IMR-90 (cell line): ENCODE measurements around the gene STXBP2. TPM values are rescaled to one million over a fixed set of nuclear protein-coding genes. Genes with fewer than 3 reads are reported as not detected.

Experiments
- ATAC-seq: fragments of 200-7000 bp; cut with Tn5 transposase; 2 replicates; pipeline ENCODE4 v1.9.1; 2020; ENCODE audit warnings: low read depth, mild to moderate bottlenecking, moderate library complexity
- BruUV-seq: library from RNA; stranded (reverse); fragments of 400-500 nt; replicated peaks from 2 replicates; lab custom pipeline; 2021; lab: Mats Ljungman, UMichigan
- CTCF ChIA-PET: fragments of 300-600 bp; formaldehyde crosslinking; extraction: SDS; loops from one replicate; lab custom pipeline; 2021; ENCODE audit warnings: antibody characterized with exemption; lab: Yijun Ruan, JAX
- POLR2A ChIA-PET: fragments of 300-600 bp; sonication (Branson Sonifier 250); formaldehyde crosslinking; loops from one replicate; lab custom pipeline; 2022; ENCODE audit warnings: antibody characterized with exemption; ENCODE audit not compliant: unreplicated experiment; lab: Charles Lee
- DNase-seq: peaks from one replicate; pipeline ENCODE4 v3.0.0; 2013
- H2AFZ ChIP-seq: replicated peaks from 2 replicates; pipeline ENCODE3; 2013; ENCODE audit warnings: low read length, mild to moderate bottlenecking; ENCODE audit not compliant: poor library complexity
- H2AK5ac ChIP-seq: 2 replicates; pipeline ENCODE4 v1.6.1; 2013; ENCODE audit warnings: low read depth, low read length, inconsistent platforms
- H2AK9ac ChIP-seq: replicated peaks from 2 replicates; pipeline ENCODE3; 2013; ENCODE audit warnings: mild to moderate bottlenecking, low read depth, low read length, moderate library complexity; ENCODE audit not compliant: poor library complexity
- H2BK120ac ChIP-seq: 2 replicates; pipeline ENCODE4 v1.6.1; 2013; ENCODE audit warnings: low read depth, low read length, inconsistent platforms
- H2BK15ac ChIP-seq: 3 replicates; pipeline ENCODE4 v1.6.1; 2013; ENCODE audit warnings: low read depth, low read length, inconsistent platforms
- H2BK20ac ChIP-seq: 2 replicates; pipeline ENCODE4 v1.6.1; 2013; ENCODE audit warnings: low read depth, mild to moderate bottlenecking, inconsistent platforms, low read length, moderate library complexity
- H2BK5ac ChIP-seq: 2 replicates; pipeline ENCODE4 v1.6.1; 2013; ENCODE audit warnings: mild to moderate bottlenecking, low read depth, low read length, inconsistent platforms; ENCODE audit not compliant: poor library complexity, severe bottlenecking
- H3K14ac ChIP-seq: replicated peaks from 2 replicates; pipeline ENCODE4 v1.6.1; 2013; ENCODE audit warnings: low read depth, low read length, inconsistent platforms
- H3K18ac ChIP-seq: 2 replicates; pipeline ENCODE4 v1.6.1; 2013; ENCODE audit warnings: low read depth, low read length, control low read depth
- H3K23ac ChIP-seq: 2 replicates; pipeline ENCODE4 v1.6.1; 2013; ENCODE audit warnings: low read depth, low read length, inconsistent platforms
- H3K27ac ChIP-seq: 2 replicates; pipeline ENCODE4 v1.5.1; 2013; ENCODE audit warnings: mild to moderate bottlenecking, control low read depth, low read length; ENCODE audit not compliant: insufficient read depth
- H3K27me3 ChIP-seq: 2 replicates; pipeline ENCODE4 v1.6.1; 2013; ENCODE audit warnings: low read length; ENCODE audit not compliant: control insufficient read depth, insufficient read depth
- H3K36me3 ChIP-seq: 2 replicates; pipeline ENCODE4 v1.6.1; 2013; ENCODE audit warnings: low read length, mixed read lengths; ENCODE audit not compliant: control insufficient read depth, insufficient read depth
- H3K4ac ChIP-seq: 2 replicates; pipeline ENCODE4 v1.6.1; 2013; ENCODE audit warnings: low read depth, low read length, inconsistent platforms
- H3K4me1 ChIP-seq: 2 replicates; pipeline ENCODE4 v1.6.1; 2013; ENCODE audit warnings: low read length, mixed read lengths; ENCODE audit not compliant: control insufficient read depth, insufficient read depth
- H3K4me2 ChIP-seq: 2 replicates; pipeline ENCODE4 v1.6.1; 2013; ENCODE audit warnings: low read depth, mild to moderate bottlenecking, control low read depth, low read length, moderate library complexity
- H3K4me3 ChIP-seq: 2 replicates; pipeline ENCODE4 v1.5.1; 2013; ENCODE audit warnings: low read depth, mild to moderate bottlenecking, control low read depth, low read length, moderate library complexity; ENCODE audit not compliant: insufficient read depth
- H3K56ac ChIP-seq: 2 replicates; pipeline ENCODE4 v1.6.1; 2013; ENCODE audit warnings: low read length, inconsistent platforms; ENCODE audit not compliant: insufficient read depth; ENCODE audit errors: extremely low read depth
- H3K79me1 ChIP-seq, 2 experiments: 2 replicates each; pipeline ENCODE4 v1.6.1; 2013; ENCODE audit warnings: low read length in 2 of 2, inconsistent platforms in 1 of 2, low read depth in 1 of 2
- H3K9ac ChIP-seq: 2 replicates; pipeline ENCODE4 v1.6.1; 2013; ENCODE audit warnings: low read depth, low read length, control low read depth
- H3K9me1 ChIP-seq: 2 replicates; pipeline ENCODE4 v1.6.1; 2013; ENCODE audit warnings: low read length, inconsistent platforms; ENCODE audit not compliant: insufficient read depth
- H3K9me3 ChIP-seq: 2 replicates; pipeline ENCODE4 v1.6.1; 2013; ENCODE audit warnings: low read length; ENCODE audit not compliant: control insufficient read depth, insufficient read depth
- H4K20me1 ChIP-seq: 2 replicates; pipeline ENCODE4 v1.6.1; 2013; ENCODE audit warnings: low read length, inconsistent platforms; ENCODE audit not compliant: insufficient read depth
- H4K5ac ChIP-seq: 2 replicates; pipeline ENCODE4 v1.6.1; 2013; ENCODE audit warnings: mild to moderate bottlenecking, low read depth, low read length, control low read depth
- H4K8ac ChIP-seq, 2 experiments: 2 replicates each; pipeline ENCODE4 v1.6.1; 2013; ENCODE audit warnings: low read depth in 2 of 2, low read length in 2 of 2, control low read depth in 1 of 2, inconsistent platforms in 1 of 2
- H4K91ac ChIP-seq: 2 replicates; pipeline ENCODE4 v1.6.1; 2013; ENCODE audit warnings: low read depth, low read length, inconsistent platforms; ENCODE audit not compliant: insufficient read depth
- CHD1 ChIP-seq: IDR thresholded peaks from 2 replicates; pipeline ENCODE4 v1.6.1; 2012; ENCODE audit warnings: low read depth, low read length, improper control_type of control experiment
- CTCF ChIP-seq: conservative IDR thresholded peaks from 2 replicates; pipeline ENCODE4 v1.5.1; 2012; ENCODE audit warnings: mild to moderate bottlenecking, low read depth, low read length, improper control_type of control experiment
- ELK1 ChIP-seq: fragments of 150-350 bp; IDR thresholded peaks from 2 replicates; pipeline ENCODE4 v1.6.1; 2016; ENCODE audit warnings: low read depth, mild to moderate bottlenecking, low read length, moderate library complexity, borderline replicate concordance
- MAZ ChIP-seq: IDR thresholded peaks from 2 replicates; pipeline ENCODE4 v1.6.1; 2012; ENCODE audit warnings: low read depth, mild to moderate bottlenecking, low read length, improper control_type of control experiment, moderate library complexity, borderline replicate concordance
- NFE2L2 ChIP-seq: fragments of 150-350 bp; IDR thresholded peaks from 2 replicates; pipeline ENCODE4 v1.6.1; 2016; ENCODE audit warnings: low read depth, mild to moderate bottlenecking, low read length
- RCOR1 ChIP-seq: IDR thresholded peaks from 2 replicates; pipeline ENCODE4 v1.6.1; 2012; ENCODE audit warnings: mild to moderate bottlenecking, low read length, improper control_type of control experiment; ENCODE audit not compliant: insufficient replicate concordance
- SMC3 ChIP-seq: fragments of 150-350 bp; IDR thresholded peaks from 2 replicates; pipeline ENCODE4 v1.6.1; 2016; ENCODE audit warnings: low read depth, mild to moderate bottlenecking, antibody characterized with exemption, low read length, moderate library complexity
- USF2 ChIP-seq: fragments of 150-350 bp; IDR thresholded peaks from 2 replicates; pipeline ENCODE4 v1.6.1; 2017; ENCODE audit warnings: mild to moderate bottlenecking, antibody characterized with exemption, low read length, low read depth
- WGBS, 2 experiments: methylation state at CpG; one replicate each; pipeline versions ENCODE4 v1.1.5 to v1.1.7; 2013; ENCODE audit warnings: missing lambda C conversion rate in 2 of 2; ENCODE audit not compliant: insufficient read length in 1 of 2; ENCODE audit errors: extremely low coverage in 2 of 2; 5-methylcytosine and 5-hydroxymethylcytosine counted together
- dilution Hi-C: fragments of 300-500 bp; cut with HindIII; formaldehyde crosslinking; loops from one replicate; pipeline ENCODE4 v1.14.3; 2018; ENCODE audit warnings: low sequenced_read_pairs; ENCODE audit not compliant: unreplicated experiment
- in situ Hi-C: fragments of 300-500 bp; cut with MboI; formaldehyde crosslinking; loops from 3 replicates; pipeline ENCODE4 v1.14.3; 2019; ENCODE audit warnings: low sequenced_read_pairs, inconsistent platforms, mixed read lengths
- intact Hi-C: fragments of 100-400 bp; cut with micrococcal nuclease; formaldehyde crosslinking; loops from 2 replicates; pipeline ENCODE4 v1.10.0; 2022
- polyA plus RNA-seq, 3 experiments: library from polyadenylated mRNA; depleted of rRNA; stranded (reverse); fragments of >200 nt; gene quantifications; 2 replicates each; pipeline ENCODE4 v1.2.3, GENCODE V29; 2012; ENCODE audit warnings: low replicate concordance in 1 of 3
- total RNA-seq: library from RNA; depleted of rRNA; stranded (reverse); fragments of >200 nt; gene quantifications from 2 replicates; pipeline ENCODE4 v1.2.3, GENCODE V29; 2012

STXBP2 gene
- total and polyA plus RNA-seq, 2 of the 4 experiments (the other 2 are of a cell fraction): 3.9 to 12.6 TPM

- TF ChIP-seq CTCF: no peak
These were observed 25.0 kb downstream of the STXBP2 start (continued) for GRCh38 chr19:7661744-7662538.

GRCh38 chr19:7662657-7663056 is 25.7 kb downstream of the STXBP2 start:
- no peak overlapping the region for H2AK9ac ChIP-seq
- peaks cover 9% of the 10 kb centered on the region for H3K27me3 ChIP-seq
- H2AFZ ChIP-seq: no peak overlapping the region
- in situ Hi-C loops: no loop called here
- WGBS, 2 experiments: 87% methylated on average over 7 of the region's 14 CpGs; no CpG with 5 or more reads in 1 of the 2 experiments
- no peaks in the 10 kb centered on the region for H3K9me1 ChIP-seq
- H2BK15ac ChIP-seq: no peak overlapping the region
- no peak overlapping the region for H3K4ac ChIP-seq
- H4K91ac ChIP-seq: no peak overlapping the region
- POLR2A ChIA-PET: no interaction called here
- no peak overlapping the region for H3K4me2 ChIP-seq
- dilution Hi-C loops: no loop called here
- no peak overlapping the region for H3K14ac ChIP-seq
- H3K27ac ChIP-seq: no peak overlapping the region
- BruUV-seq: no TSS peak
- H3K79me1 ChIP-seq: no peaks in the 10 kb centered on the region
- H3K4me3 ChIP-seq: no peak overlapping the region
- no peaks in the 10 kb centered on the region for H3K9me3 ChIP-seq
- no peak overlapping the region for H3K18ac ChIP-seq
- H3K36me3 ChIP-seq: no peaks in the 10 kb centered on the region
- intact Hi-C loops: no loop called here
- no peak for DNase-seq
- no peak overlapping the region for H2BK120ac ChIP-seq
- H4K5ac ChIP-seq: no peak overlapping the region
- ATAC-seq: no peak
- no peaks in the 10 kb centered on the region for H3K4me1 ChIP-seq
- CTCF ChIA-PET: no interaction called here
- H4K20me1 ChIP-seq: no peaks in the 10 kb centered on the region
- no peak overlapping the region for H3K23ac ChIP-seq
- no peak overlapping the region for H2BK20ac ChIP-seq
- H4K8ac ChIP-seq: no peak overlapping the region
- no peak overlapping the region for H3K9ac ChIP-seq
- H2BK5ac ChIP-seq: no peak overlapping the region
- H3K56ac ChIP-seq: no peak overlapping the region
- H2AK5ac ChIP-seq: no peak overlapping the region
- no peak for TF ChIP-seq SMC3
- TF ChIP-seq CTCF: no peak
- TF ChIP-seq RCOR1: no peak
- TF ChIP-seq MAZ: no peak
- TF ChIP-seq USF2: no peak
- no peak for TF ChIP-seq ELK1
- no peak for TF ChIP-seq CHD1
- TF ChIP-seq NFE2L2: no peak
